Lung (tissue), 12 donors: ENCODE measurements around the gene SPTBN1. TPM values are rescaled to one million over a fixed set of nuclear protein-coding genes. Genes with fewer than 3 reads are reported as not detected.

ENCODE experiments used
- ATAC-seq: fragments of 200-7000 bp; cut with Tn5 transposase; one replicate; pipeline ENCODE4 v1.9.1; 2020; ENCODE audit warnings: moderate number of reproducible peaks; ENCODE audit not compliant: insufficient read depth, low FRiP score
- DNase-seq, 3 donors: peaks; one replicate each; pipeline ENCODE4 v3.0.0-alpha.2; 2013 to 2017
- H3K27ac ChIP-seq, 2 donors: one replicate each; pipeline ENCODE4 v1.5.1; 2013; ENCODE audit warnings: mild to moderate bottlenecking in 2 of 2, moderate library complexity in 2 of 2, control low read depth in 1 of 2, inconsistent platforms in 1 of 2, low read depth in 1 of 2, low read length in 1 of 2
- H3K27me3 ChIP-seq, 3 donors: one replicate each; pipeline ENCODE4 v1.5.1; 2013; ENCODE audit warnings: low read length in 2 of 3; ENCODE audit not compliant: control insufficient read depth in 3 of 3, insufficient read depth in 3 of 3
- H3K36me3 ChIP-seq, 4 donors: one replicate each; pipeline ENCODE4 v1.5.1; 2013; ENCODE audit warnings: low read length in 4 of 4, mild to moderate bottlenecking in 1 of 4, moderate library complexity in 1 of 4; ENCODE audit not compliant: control insufficient read depth in 4 of 4, insufficient read depth in 4 of 4
- H3K4me1 ChIP-seq, 5 donors: one replicate each; pipeline ENCODE4 v1.5.1; 2013; ENCODE audit warnings: low read length in 5 of 5, mild to moderate bottlenecking in 2 of 5, moderate library complexity in 1 of 5; ENCODE audit not compliant: control insufficient read depth in 5 of 5, insufficient read depth in 5 of 5
- H3K4me3 ChIP-seq: one replicate; pipeline ENCODE4 v1.5.1; 2013; ENCODE audit warnings: mild to moderate bottlenecking, control low read depth, moderate library complexity
- H3K9ac ChIP-seq, 2 donors: one replicate each; pipeline ENCODE4 v1.5.1; 2013; ENCODE audit warnings: low read length in 2 of 2, control low read depth in 1 of 2; ENCODE audit not compliant: insufficient read depth in 1 of 2
- H3K9me3 ChIP-seq, 4 donors: one replicate each; pipeline ENCODE4 v1.5.1; 2013; ENCODE audit warnings: low read length in 3 of 4, mild to moderate bottlenecking in 1 of 4, moderate library complexity in 1 of 4; ENCODE audit not compliant: control insufficient read depth in 4 of 4, insufficient read depth in 3 of 4
- CTCF ChIP-seq: IDR thresholded peaks from 2 replicates; pipeline ENCODE4 v1.5.1; 2012; ENCODE audit warnings: mild to moderate bottlenecking; ENCODE audit errors: control extremely low read depth, extremely low read depth
- WGBS, 2 donors: extraction: QIAGEN DNeasy Blood & Tissue Kit; methylation state at CpG; one replicate each; pipeline ENCODE4 v1.1.7; 2013; 5-methylcytosine and 5-hydroxymethylcytosine counted together
- polyA plus RNA-seq, 2 donors: library from polyadenylated mRNA; stranded (reverse); fragments of 200-250 nt; gene quantifications; one replicate each; pipeline ENCODE4 v1.2.1, GENCODE V29; 2013
- total RNA-seq, 2 donors: library from RNA; depleted of rRNA in 1 of 2; stranded (reverse); fragments of >200 nt in 1 of 2; gene quantifications; one replicate each; pipeline ENCODE4 v1.2.1, GENCODE V29; 2014 to 2021
- donor health status: control.
- donor health status: control.
- donor health status: Bipolar disorder and iron deficiency.
- donor health status: healthy.
- donor health status: DM: yes; HTN: yes; CAD: no.

The SPTBN1 gene
- total and polyA plus RNA-seq, 4 donors: 89.4 to 715 (median 275) TPM

GRCh38 chr2:54708584-54709335 lies 252.6 kb downstream of the SPTBN1 start:
- Histone ChIP-seq H3K9me3 (no peaks in the 10 kb centered on the region), H3K4me3 (no peak overlapping the region), H3K9ac (no peak overlapping the region), H3K4me1 (peaks cover 0 to 14% (median 0%) of the 10 kb centered on the region in 5 donors), H3K27me3 (no peaks in the 10 kb centered on the region), H3K36me3 (no peaks in the 10 kb centered on the region), H3K27ac (no peak overlapping the region)
- ATAC-seq (peak; percentile 71), DNase-seq (peak; percentile 51 to 64 (median 63))
- no peak for TF ChIP-seq CTCF
- 16 to 29% methylated on average over 35 of the region's 35 CpGs for WGBS, 2 donors

GRCh38 chr2:54709336-54709809 lies 253.2 kb downstream of the SPTBN1 start:
- no peak overlapping the region for H3K27ac ChIP-seq
- peaks cover 0 to 14% (median 0%) of the 10 kb centered on the region in 5 donors for H3K4me1 ChIP-seq
- no peaks in the 10 kb centered on the region for H3K9me3 ChIP-seq
- no peak for TF ChIP-seq CTCF
- H3K36me3 ChIP-seq: no peaks in the 10 kb centered on the region
- peak; percentile 73 for ATAC-seq
- H3K9ac ChIP-seq: no peak overlapping the region
- 37 to 38% methylated on average over 18 of the region's 18 CpGs for WGBS, 2 donors
- DNase-seq: peak in 2 of 3 donors; percentile 24 to 38
- no peaks in the 10 kb centered on the region for H3K27me3 ChIP-seq
- no peak overlapping the region for H3K4me3 ChIP-seq

- Histone ChIP-seq H3K4me1 (peaks cover 0 to 14% (median 0%) of the 10 kb centered on the region in 5 donors), H3K9ac (no peak overlapping the region), H3K4me3 (no peak overlapping the region), H3K9me3 (no peaks in the 10 kb centered on the region), H3K36me3 (no peaks in the 10 kb centered on the region), H3K27ac (no peak overlapping the region), H3K27me3 (no peaks in the 10 kb centered on the region)
- ATAC-seq (no peak), DNase-seq (no peak)
- no peak for TF ChIP-seq CTCF
- 88 to 91% methylated on average over 10 of the region's 10 CpGs for WGBS, 2 donors
These were observed 254.1 kb downstream of the SPTBN1 start for GRCh38 chr2:54710216-54710615.
